HS-27A (cell line): ENCODE measurements around the gene STRIT1.
A peak's percentile ranks its signal among the peaks of the same experiment; 100 is the strongest.
"Not testable (repeated sequence)": the region's sequence is repeated elsewhere in the genome, so short reads cannot be mapped to it uniquely, and the experiment has no call there.

Source experiments
- DNase-seq: peaks from one replicate; pipeline ENCODE4 v3.0.0-alpha.2; 2012; ENCODE audit warnings: low read depth, missing footprints

The STRIT1 gene

GRCh38 chr3:155270485-155271342 lies 22.8 kb downstream of the STRIT1 start:
- DNase-seq = no peak

- no peak for DNase-seq
These were observed 23.4 kb downstream of the STRIT1 start for GRCh38 chr3:155270063-155270462.

- not testable (repeated sequence) for DNase-seq
These were observed 30.6 kb downstream of the STRIT1 start for GRCh38 chr3:155262855-155263254.

- no peak for DNase-seq
These were observed 31.2 kb downstream of the STRIT1 start for GRCh38 chr3:155262295-155262694.

GRCh38 chr3:155254445-155254844 lies 39.0 kb downstream of the STRIT1 start:
- DNase-seq = no peak

GRCh38 chr3:155252535-155252934 lies 40.9 kb downstream of the STRIT1 start:
- peak; percentile 20 for DNase-seq

GRCh38 chr3:155252021-155252420 lies 41.5 kb downstream of the STRIT1 start:
- DNase-seq = no peak

GRCh38 chr3:155248531-155249187 lies 44.8 kb downstream of the STRIT1 start:
- DNase-seq = no peak

GRCh38 chr3:155244699-155245098 lies 48.8 kb downstream of the STRIT1 start:
- no peak for DNase-seq

- DNase-seq = no peak
These were observed 49.3 kb downstream of the STRIT1 start for GRCh38 chr3:155244216-155244615.

- DNase-seq = no peak
These were observed 50.0 kb downstream of the STRIT1 start for GRCh38 chr3:155243512-155243921.

GRCh38 chr3:155242342-155242741 lies 51.1 kb downstream of the STRIT1 start:
- DNase-seq = no peak

- DNase-seq = no peak
These were observed 51.9 kb downstream of the STRIT1 start for GRCh38 chr3:155241579-155241978.
